NCI-H774 (cell line): ENCODE measurements around the gene IKBIP.
"Not testable (repeated sequence)": the region's sequence is repeated elsewhere in the genome, so short reads cannot be mapped to it uniquely, and the experiment has no call there.

Experiments
- DNase-seq: peaks from one replicate; lab custom pipeline; 2025; lab: John Stamatoyannopoulos, UW

IKBIP gene

DNA sequence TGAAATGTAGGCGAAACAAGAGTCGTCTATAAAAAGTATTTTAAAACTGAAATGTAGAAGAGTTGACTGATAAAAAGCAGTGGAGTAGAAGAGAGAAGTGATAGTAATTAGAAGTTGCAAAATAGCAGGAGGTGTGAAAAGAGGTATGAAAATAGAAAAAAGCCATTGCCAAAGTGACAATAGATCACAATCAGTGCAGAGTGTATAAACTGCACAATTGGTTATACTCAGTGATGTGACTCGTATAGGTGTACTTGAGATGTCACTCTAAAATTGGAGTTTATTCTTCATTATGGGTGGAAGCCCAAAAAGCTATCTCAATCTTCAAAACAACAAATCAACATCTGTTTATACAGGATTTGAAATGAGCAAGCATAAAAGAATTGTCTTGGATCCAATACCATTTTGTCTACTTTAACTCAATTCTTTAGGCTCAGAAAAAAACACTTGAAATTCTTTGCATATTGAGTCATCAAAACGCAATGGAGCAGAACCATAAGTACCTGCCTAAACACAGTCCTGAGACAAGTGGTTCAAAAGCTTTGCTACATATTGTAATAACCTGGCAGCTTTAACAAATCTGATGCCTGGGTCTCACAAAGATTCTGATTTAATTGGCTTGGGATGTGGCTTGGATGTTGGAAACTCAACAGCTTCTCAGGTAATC is 8.8 kb downstream of the IKBIP start:
- peak; percentile 12 for DNase-seq

DNA sequence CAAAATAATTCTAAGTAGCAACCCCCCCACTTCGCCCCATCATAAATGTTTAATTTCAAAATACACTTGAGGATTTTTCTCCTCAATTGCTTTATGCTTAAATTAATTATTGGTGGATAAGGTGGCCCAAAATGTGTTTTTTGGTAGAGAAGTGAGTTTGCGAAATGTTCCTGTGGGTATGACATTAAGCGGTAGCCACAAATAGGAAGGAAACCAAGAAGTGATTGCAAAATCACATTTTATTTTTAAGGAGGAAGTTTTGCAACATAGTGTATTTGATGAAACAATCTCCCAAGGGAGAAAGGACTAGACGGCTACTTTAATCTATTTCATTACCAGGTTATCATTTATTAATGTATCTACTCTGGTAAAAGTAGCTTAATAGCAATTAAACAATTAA is 25.6 kb downstream of the IKBIP start:
- no peak for DNase-seq

DNA sequence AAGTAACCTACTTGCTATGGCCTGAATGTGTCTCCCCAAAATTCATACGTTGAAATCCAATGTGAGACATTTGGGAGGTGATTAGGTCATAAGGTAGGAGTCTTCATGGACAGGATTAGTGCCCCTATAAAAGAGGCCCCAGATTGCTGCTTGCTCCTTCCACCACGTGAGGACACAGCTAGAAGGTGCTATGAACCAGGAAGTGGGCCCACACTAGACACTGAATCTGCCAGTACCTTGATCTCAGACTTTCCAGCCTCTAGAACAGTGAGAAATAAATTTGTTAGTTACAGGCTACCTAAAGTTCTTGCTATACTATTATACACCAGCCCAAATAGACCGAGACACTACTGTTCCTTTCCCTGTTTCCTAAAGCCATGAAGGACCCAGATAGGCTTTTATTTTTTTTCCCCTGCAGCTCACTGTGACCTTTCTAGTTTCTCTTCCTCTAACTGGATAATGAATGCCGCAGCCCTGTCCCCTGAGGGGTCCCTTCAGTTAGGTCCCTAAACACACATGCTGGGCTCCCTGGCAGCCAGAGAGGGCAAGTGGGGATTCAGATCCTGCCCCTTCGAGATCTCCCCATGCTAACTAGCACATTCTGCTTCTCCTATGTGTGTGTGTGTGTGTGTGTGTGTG is 31.8 kb downstream of the IKBIP start:
- no peak for DNase-seq

- no peak for DNase-seq
These were observed 34.0 kb downstream of the IKBIP start for GRCh38 chr12:98610596-98610995.

DNA sequence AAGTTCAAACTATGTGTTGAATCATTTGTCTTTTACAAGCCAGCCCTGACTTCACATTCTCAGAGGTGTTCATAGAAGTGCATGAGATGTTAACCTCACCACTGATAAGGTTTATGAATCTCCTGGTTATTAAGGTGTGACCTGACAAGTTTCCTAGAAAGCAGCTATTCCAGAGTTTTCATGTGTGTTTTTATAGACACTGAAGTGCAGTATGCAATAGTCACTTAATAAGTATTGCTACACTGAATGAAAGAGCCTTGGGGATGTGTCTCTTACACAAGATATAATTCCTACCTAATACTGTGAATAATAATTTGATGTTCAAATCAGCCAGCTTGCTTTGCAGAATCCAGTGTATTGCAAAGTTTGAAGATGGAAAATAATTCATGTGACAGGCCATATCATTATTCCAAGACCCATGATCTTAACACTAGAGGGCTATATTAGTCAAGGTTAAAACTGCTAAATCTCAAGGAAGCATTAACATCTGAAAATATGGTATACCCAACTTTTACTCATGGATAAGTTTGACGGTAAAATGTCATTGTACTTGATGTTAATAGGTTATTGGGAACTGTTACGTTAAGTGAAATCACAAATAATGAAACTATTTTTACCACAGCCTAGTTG is 38.1 kb downstream of the IKBIP start:
- no peak for DNase-seq

DNA sequence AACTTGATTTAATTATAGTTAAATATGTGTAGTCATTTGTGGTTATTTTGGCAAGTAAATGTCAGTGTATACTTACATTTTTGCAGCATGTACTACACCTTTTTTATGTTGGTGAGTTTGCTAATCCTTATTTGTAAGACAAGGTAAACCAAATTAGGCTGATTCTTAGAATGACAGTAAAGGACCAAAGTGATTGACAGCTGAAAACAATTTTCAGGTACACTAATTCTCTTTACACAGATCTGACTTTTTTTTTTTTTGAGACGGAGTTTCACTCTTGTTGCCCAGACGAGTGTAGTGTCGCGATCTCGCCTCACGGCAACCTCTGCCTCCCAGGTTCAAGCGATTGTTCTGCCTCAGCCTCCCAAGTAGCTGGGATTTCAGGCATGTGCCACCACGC is 42.7 kb downstream of the IKBIP start:
- DNase-seq: no peak

DNA sequence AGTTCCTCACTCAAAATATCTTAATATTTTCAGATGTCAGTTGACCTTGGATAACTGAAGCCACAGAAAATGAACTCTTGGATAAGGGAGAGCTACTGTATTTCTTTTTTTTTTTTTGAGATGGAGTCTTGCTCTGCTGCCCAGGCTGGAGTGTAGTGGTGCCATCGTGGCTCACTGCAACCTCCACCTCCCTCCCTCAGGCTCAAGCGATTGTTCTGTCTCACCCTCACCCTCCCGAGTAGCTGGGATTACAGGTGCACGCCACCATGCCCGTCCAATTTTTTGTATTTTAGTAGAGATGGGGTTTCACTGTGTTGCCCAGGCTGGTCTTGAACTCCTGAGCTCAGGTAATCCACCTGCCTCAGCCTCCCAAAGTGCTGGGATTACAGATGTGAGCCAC is 47.3 kb downstream of the IKBIP start:
- not testable (repeated sequence) for DNase-seq

- DNase-seq: no peak
These were observed 49.2 kb downstream of the IKBIP start for GRCh38 chr12:98595243-98595988.

- no peak for DNase-seq
These were observed 50.3 kb downstream of the IKBIP start for GRCh38 chr12:98594050-98594835.

GRCh38 chr12:98593351-98594049 is 51.1 kb downstream of the IKBIP start, which contains the start of gene SLC25A3:
SLC25A3 (plus strand) TSS chr12:98593686; CDS start chr12:98593979, 293 bp downstream.
- DNase-seq: peak; percentile 97

GRCh38 chr12:98592825-98593322 is 51.7 kb downstream of the IKBIP start:
- DNase-seq: no peak

DNA sequence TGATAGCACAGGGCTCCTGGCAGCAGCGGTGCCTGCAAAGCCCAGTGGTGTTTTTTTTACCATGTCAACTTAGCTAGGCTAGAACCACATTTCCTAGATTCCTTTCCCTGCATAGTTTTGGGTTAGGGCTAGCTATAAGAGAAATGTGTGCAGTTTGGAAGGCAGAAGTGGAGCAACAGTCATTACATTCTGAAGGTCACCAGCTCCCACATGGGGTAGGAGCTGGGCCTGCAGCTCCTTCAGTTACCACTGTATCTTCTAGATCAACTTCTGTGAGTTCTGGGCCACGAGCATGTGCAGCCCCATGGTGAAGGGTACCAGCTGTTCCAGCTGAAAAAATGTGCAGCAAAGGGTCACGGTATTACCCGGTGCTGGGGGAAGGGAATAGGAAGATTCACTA is 53.4 kb downstream of the IKBIP start:
- DNase-seq: no peak

GRCh38 chr12:98587084-98587483 is 57.5 kb downstream of the IKBIP start:
- no peak for DNase-seq

DNA sequence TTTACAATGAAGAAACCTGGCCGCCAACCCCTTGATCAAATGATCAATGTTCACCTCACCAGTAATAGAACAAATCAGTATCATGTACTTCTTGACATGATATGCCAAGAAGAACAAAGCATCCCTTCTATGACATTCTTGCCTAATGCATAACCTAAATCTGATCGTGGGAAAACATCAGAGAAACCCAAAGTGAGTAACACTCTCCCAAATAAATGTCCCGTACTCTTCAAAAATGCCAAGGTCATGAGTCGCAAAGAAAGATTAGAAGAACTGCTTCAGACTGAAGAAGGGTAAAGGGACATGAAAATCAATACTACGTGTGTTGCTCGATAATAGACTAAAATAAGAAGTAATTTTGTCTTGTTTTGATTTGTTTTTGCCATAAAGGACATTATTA is 62.5 kb downstream of the IKBIP start:
- no peak for DNase-seq

DNA sequence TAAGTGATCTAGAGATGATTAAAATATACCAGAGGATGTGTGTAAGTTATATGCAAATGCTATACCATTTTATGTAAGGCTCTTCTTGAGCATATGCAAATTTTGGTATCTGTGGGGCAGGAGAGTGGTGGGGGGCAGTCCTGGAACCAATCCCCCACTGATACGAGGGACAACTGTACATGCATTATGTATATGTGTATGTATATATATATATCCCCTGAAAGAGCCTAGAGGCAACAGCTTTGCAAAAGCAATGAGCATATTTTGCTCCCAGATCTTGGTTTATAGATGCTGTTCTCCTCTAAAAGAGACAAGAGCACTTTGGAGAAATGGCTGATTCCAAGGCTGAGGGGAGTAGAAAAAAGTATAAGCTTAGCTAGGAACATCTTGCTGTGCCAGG is 63.5 kb downstream of the IKBIP start:
- DNase-seq: no peak

DNA sequence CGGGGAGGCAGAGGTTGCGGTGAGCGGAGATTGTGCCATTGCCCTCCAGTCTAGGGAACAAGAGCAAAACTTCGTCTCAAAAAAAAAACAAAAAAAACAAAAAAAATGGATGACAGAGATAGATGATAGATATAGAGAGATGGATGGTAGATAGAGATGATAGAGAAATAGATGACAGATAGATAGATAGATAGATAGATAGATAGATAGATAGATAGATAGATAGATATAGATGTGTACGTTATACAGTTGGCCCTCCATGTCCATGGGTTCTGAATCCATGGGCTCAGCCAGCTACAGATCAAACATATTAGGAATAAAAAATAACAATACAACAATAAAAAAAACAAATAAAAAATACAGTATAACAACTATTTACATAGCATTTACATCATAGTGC is 63.9 kb downstream of the IKBIP start:
- no peak for DNase-seq

DNA sequence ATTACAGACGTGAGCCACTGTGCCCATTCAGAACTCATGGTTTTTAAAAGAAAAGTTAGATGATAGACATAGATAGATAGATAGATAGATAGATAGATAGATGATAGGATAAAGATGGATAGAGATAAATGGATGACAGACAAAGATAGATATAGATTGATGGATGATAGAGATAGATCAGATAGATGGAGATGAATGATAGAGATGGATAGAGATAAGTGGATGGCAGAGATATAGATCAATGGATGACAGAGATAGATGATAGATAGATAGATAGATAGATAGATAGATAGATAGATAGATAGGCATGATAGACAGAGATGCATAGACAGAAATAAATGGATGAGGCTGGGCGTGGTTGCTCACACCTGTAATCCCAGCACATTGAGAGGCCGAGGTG is 64.8 kb downstream of the IKBIP start:
- DNase-seq: no peak

DNA sequence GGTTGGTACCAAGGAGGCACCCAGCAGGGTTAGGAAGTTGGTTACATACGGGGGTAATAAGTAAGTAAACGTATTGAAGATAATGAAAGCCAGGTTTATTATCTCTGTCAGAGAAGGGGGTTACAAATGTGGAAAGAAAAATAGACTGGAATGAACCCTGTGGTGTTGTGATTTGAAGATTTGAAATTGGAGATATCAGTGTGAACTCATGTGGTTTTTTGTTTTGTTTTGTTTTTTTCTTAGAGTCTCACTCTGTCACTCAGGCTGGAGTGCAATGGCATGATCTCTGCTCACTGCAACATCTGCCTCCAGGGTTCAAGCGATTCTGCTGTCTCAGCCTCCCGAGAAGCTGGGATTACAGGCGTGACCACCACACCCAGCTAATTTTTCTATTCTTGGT is 65.2 kb downstream of the IKBIP start:
- no peak for DNase-seq

GRCh38 chr12:98578821-98579220 is 65.8 kb downstream of the IKBIP start:
- no peak for DNase-seq

GRCh38 chr12:98578392-98578791 is 66.2 kb downstream of the IKBIP start:
- no peak for DNase-seq

DNA sequence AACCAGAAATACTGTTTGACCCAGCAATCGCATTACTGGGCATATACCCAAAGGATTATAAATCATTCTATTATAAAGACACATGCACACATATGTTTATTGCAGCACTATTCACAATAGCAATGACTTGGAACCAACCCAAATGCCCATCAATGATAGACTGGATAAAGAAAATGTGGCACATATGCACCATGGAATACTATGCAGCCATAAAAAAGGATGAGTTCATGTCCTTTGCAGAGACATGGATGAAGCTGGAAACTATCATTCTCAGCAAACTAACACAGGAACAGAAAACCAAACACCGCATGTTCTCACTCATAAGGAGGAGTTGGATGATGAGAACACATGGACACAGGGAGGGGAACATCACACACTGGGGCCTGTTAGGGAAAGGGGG is 67.8 kb downstream of the IKBIP start:
- not testable (repeated sequence) for DNase-seq
